ENCODE measurements around the gene ANO9.
A peak's percentile ranks its signal among the peaks of the same experiment; 100 is the strongest.
"Not testable (repeated sequence)": the region's sequence is repeated elsewhere in the genome, so short reads cannot be mapped to it uniquely, and the experiment has no call there.

ANO9 gene

DNA sequence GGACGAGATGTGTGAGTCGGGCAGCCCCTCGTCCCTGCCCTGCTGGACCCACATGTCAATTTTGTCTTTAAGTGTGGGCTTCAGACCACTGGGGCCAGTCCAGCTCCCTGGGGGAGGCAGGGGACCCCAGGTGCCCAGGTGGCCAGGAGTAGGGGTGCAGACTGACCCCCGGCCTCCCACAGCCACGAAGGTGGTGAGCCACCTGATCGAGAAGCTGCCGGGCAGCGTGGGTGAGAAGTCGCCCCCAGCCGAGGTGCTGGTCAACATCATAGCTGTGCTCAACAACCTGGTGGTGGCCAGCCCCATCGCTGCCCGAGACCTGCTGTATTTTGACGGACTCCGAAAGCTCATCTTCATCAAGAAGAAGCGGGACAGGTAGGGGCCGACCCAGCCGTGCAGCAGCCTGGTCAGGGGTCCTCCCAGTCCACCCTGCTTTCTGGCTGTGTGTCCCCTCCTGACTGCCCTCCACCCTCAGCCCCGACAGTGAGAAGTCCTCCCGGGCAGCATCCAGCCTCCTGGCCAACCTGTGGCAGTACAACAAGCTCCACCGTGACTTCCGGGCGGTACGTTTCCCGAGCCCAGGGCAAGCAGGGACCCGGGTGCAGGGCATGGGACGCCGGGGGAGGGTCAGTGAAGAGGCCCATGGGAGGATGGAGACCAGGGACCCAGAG, 37.9 kb downstream of the ANO9 start:
- Histone ChIP-seq H3K4me1 (ENCODE audit: control insufficient read depth, insufficient read depth, low read length) (peaks cover 13% of the 10 kb centered on the region), H3K9me3 (ENCODE audit: control insufficient read depth, insufficient read depth, low read depth, low read length) (no peaks in the 10 kb centered on the region), H3K4me3 (ENCODE audit: low read depth, low read length) (no peak overlapping the region), H3K27ac (ENCODE audit: low read depth, low read length) (no peak overlapping the region), H3K36me3 (ENCODE audit: control insufficient read depth, insufficient read depth, low read length) (peaks cover 21% of the 10 kb centered on the region), H3K27me3 (ENCODE audit: control insufficient read depth, insufficient read depth, low read length) (peaks cover 10% of the 10 kb centered on the region; the same call in 1 of the 2 replicates), H3K9ac (ENCODE audit: low read length) (no peak overlapping the region)

GRCh38 chr11:403021-403760, 38.6 kb downstream of the ANO9 start:
- Histone ChIP-seq H3K36me3 (ENCODE audit: control insufficient read depth, insufficient read depth, low read length) (peaks cover 24% of the 10 kb centered on the region), H3K4me1 (ENCODE audit: control insufficient read depth, insufficient read depth, low read length) (peaks cover 13% of the 10 kb centered on the region), H3K27me3 (ENCODE audit: control insufficient read depth, insufficient read depth, low read length) (peaks cover 5% of the 10 kb centered on the region; the same call in 1 of the 2 replicates), H3K9me3 (ENCODE audit: control insufficient read depth, insufficient read depth, low read depth, low read length) (no peaks in the 10 kb centered on the region), H3K9ac (ENCODE audit: low read length) (no peak overlapping the region), H3K4me3 (ENCODE audit: low read depth, low read length) (no peak overlapping the region), H3K27ac (ENCODE audit: low read depth, low read length) (no peak overlapping the region)

GRCh38 chr11:401196-401595, 40.6 kb downstream of the ANO9 start:
- not testable (repeated sequence) for H3K4me1 ChIP-seq (ENCODE audit: control insufficient read depth, insufficient read depth, low read length); H3K9me3 ChIP-seq (ENCODE audit: control insufficient read depth, insufficient read depth, low read depth, low read length); H3K4me3 ChIP-seq (ENCODE audit: low read depth, low read length); H3K27ac ChIP-seq (ENCODE audit: low read depth, low read length); H3K9ac ChIP-seq (ENCODE audit: low read length); H3K27me3 ChIP-seq (ENCODE audit: control insufficient read depth, insufficient read depth, low read length)
- peaks cover 35% of the 10 kb centered on the region for H3K36me3 ChIP-seq (ENCODE audit: control insufficient read depth, insufficient read depth, low read length)

- Histone ChIP-seq H3K9me3 (ENCODE audit: control insufficient read depth, insufficient read depth, low read depth, low read length) (no peaks in the 10 kb centered on the region), H3K4me3 (ENCODE audit: low read depth, low read length) (no peak overlapping the region), H3K4me1 (ENCODE audit: control insufficient read depth, insufficient read depth, low read length) (0 out of 2 replicates have a peak, but pooled peaks cover 1% of the 10 kb centered on the region), H3K27ac (ENCODE audit: low read depth, low read length) (no peak overlapping the region), H3K9ac (ENCODE audit: low read length) (no peak overlapping the region), H3K27me3 (ENCODE audit: control insufficient read depth, insufficient read depth, low read length) (no peaks in the 10 kb centered on the region), H3K36me3 (ENCODE audit: control insufficient read depth, insufficient read depth, low read length) (peaks cover 35% of the 10 kb centered on the region)
Observed at GRCh38 chr11:400241-400689, 41.5 kb downstream of the ANO9 start.

GRCh38 chr11:399731-400211, 42.0 kb downstream of the ANO9 start:
- H3K4me1 ChIP-seq (ENCODE audit: control insufficient read depth, insufficient read depth, low read length): peaks cover 6% of the 10 kb centered on the region; the same call in 1 of the 2 replicates
- no peak overlapping the region for H3K9ac ChIP-seq (ENCODE audit: low read length)
- peaks cover 35% of the 10 kb centered on the region for H3K36me3 ChIP-seq (ENCODE audit: control insufficient read depth, insufficient read depth, low read length)
- H3K4me3 ChIP-seq (ENCODE audit: low read depth, low read length): no peak overlapping the region
- H3K9me3 ChIP-seq (ENCODE audit: control insufficient read depth, insufficient read depth, low read depth, low read length): no peaks in the 10 kb centered on the region
- no peaks in the 10 kb centered on the region for H3K27me3 ChIP-seq (ENCODE audit: control insufficient read depth, insufficient read depth, low read length)
- H3K27ac ChIP-seq (ENCODE audit: low read depth, low read length): no peak overlapping the region

GRCh38 chr11:398826-399225, 43.0 kb downstream of the ANO9 start:
- Histone ChIP-seq H3K9me3 (ENCODE audit: control insufficient read depth, insufficient read depth, low read depth, low read length) (no peaks in the 10 kb centered on the region), H3K4me1 (ENCODE audit: control insufficient read depth, insufficient read depth, low read length) (peaks cover 14% of the 10 kb centered on the region), H3K36me3 (ENCODE audit: control insufficient read depth, insufficient read depth, low read length) (peaks cover 29% of the 10 kb centered on the region), H3K27ac (ENCODE audit: low read depth, low read length) (no peak overlapping the region), H3K4me3 (ENCODE audit: low read depth, low read length) (no peak overlapping the region), H3K9ac (ENCODE audit: low read length) (no peak overlapping the region), H3K27me3 (ENCODE audit: control insufficient read depth, insufficient read depth, low read length) (no peaks in the 10 kb centered on the region)

GRCh38 chr11:396948-397548, 44.8 kb downstream of the ANO9 start:
- Histone ChIP-seq H3K4me1 (ENCODE audit: control insufficient read depth, insufficient read depth, low read length) (peaks cover 21% of the 10 kb centered on the region), H3K9ac (ENCODE audit: low read length) (no peak overlapping the region), H3K9me3 (ENCODE audit: control insufficient read depth, insufficient read depth, low read depth, low read length) (no peaks in the 10 kb centered on the region), H3K36me3 (ENCODE audit: control insufficient read depth, insufficient read depth, low read length) (peaks cover 23% of the 10 kb centered on the region), H3K4me3 (ENCODE audit: low read depth, low read length) (no peak overlapping the region), H3K27ac (ENCODE audit: low read depth, low read length) (no peak overlapping the region), H3K27me3 (ENCODE audit: control insufficient read depth, insufficient read depth, low read length) (no peaks in the 10 kb centered on the region)

- Histone ChIP-seq H3K27ac (ENCODE audit: low read depth, low read length) (no peak overlapping the region), H3K4me3 (ENCODE audit: low read depth, low read length) (no peak overlapping the region), H3K27me3 (ENCODE audit: control insufficient read depth, insufficient read depth, low read length) (no peaks in the 10 kb centered on the region), H3K36me3 (ENCODE audit: control insufficient read depth, insufficient read depth, low read length) (peaks cover 23% of the 10 kb centered on the region), H3K9ac (ENCODE audit: low read length) (no peak overlapping the region), H3K9me3 (ENCODE audit: control insufficient read depth, insufficient read depth, low read depth, low read length) (no peaks in the 10 kb centered on the region), H3K4me1 (ENCODE audit: control insufficient read depth, insufficient read depth, low read length) (peaks cover 21% of the 10 kb centered on the region)
Observed at GRCh38 chr11:396511-396947, 45.3 kb downstream of the ANO9 start.

DNA sequence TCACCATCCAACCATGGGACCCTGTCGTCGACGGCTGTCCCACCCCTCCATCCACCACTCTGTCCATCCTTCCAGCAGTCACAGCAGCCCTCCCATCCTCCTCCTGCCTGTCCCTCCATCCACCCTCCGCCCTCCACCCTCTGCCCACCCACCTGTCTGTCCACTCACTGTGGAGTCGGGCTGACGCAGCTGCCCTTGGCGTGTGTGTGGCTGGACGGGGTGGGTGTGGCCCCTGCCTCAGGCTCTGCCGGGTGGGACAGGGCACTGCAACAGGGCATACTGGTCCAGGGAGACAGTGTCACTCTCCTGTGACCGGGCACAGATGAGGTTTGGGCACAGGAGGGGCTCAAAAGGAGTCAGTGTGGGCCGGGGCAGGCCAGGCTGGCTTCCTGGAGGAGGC, 45.9 kb downstream of the ANO9 start:
- Histone ChIP-seq H3K36me3 (ENCODE audit: control insufficient read depth, insufficient read depth, low read length) (peaks cover 23% of the 10 kb centered on the region), H3K4me1 (ENCODE audit: control insufficient read depth, insufficient read depth, low read length) (peaks cover 21% of the 10 kb centered on the region), H3K4me3 (ENCODE audit: low read depth, low read length) (no peak overlapping the region), H3K27me3 (ENCODE audit: control insufficient read depth, insufficient read depth, low read length) (no peaks in the 10 kb centered on the region), H3K27ac (ENCODE audit: low read depth, low read length) (no peak overlapping the region), H3K9me3 (ENCODE audit: control insufficient read depth, insufficient read depth, low read depth, low read length) (no peaks in the 10 kb centered on the region), H3K9ac (ENCODE audit: low read length) (no peak overlapping the region)

- peak overlapping the region; percentile 34 for H3K9ac ChIP-seq (ENCODE audit: low read length)
- H3K36me3 ChIP-seq (ENCODE audit: control insufficient read depth, insufficient read depth, low read length): peaks cover 22% of the 10 kb centered on the region
- H3K27ac ChIP-seq (ENCODE audit: low read depth, low read length): no peak overlapping the region
- H3K4me3 ChIP-seq (ENCODE audit: low read depth, low read length): peak overlapping the region; percentile 72
- H3K9me3 ChIP-seq (ENCODE audit: control insufficient read depth, insufficient read depth, low read depth, low read length): no peaks in the 10 kb centered on the region
- H3K4me1 ChIP-seq (ENCODE audit: control insufficient read depth, insufficient read depth, low read length): peaks cover 22% of the 10 kb centered on the region
- H3K27me3 ChIP-seq (ENCODE audit: control insufficient read depth, insufficient read depth, low read length): no peaks in the 10 kb centered on the region
Observed at GRCh38 chr11:394858-395655, 46.8 kb downstream of the ANO9 start.

Data from HUES6 (cell line).